ENCODE measurements around the gene SLC34A1.
"Not testable (repeated sequence)": the region's sequence is repeated elsewhere in the genome, so short reads cannot be mapped to it uniquely, and the experiment has no call there.

The SLC34A1 gene

GRCh38 chr5:177412603-177413233 lies 28.5 kb downstream of the SLC34A1 start:
- DNase-seq = no peak

GRCh38 chr5:177414481-177414880 lies 30.2 kb downstream of the SLC34A1 start:
- no peak for DNase-seq

- not testable (repeated sequence) for DNase-seq
Measured at GRCh38 chr5:177417081-177417480, 32.8 kb downstream of the SLC34A1 start.

- no peak for DNase-seq
Measured at GRCh38 chr5:177419046-177419445, 34.8 kb downstream of the SLC34A1 start.

- not testable (repeated sequence) for DNase-seq
Measured at GRCh38 chr5:177420472-177420871, 36.2 kb downstream of the SLC34A1 start.

- no peak for DNase-seq
Measured at GRCh38 chr5:177421062-177421798, 37.0 kb downstream of the SLC34A1 start.

- DNase-seq = no peak
Measured at GRCh38 chr5:177423671-177424070, 39.4 kb downstream of the SLC34A1 start.

- DNase-seq = peak in 1 of 3 experiments; percentile 56
Measured at GRCh38 chr5:177425196-177425800, 41.1 kb downstream of the SLC34A1 start.

GRCh38 chr5:177425801-177426565 lies 41.7 kb downstream of the SLC34A1 start:
- peak; percentile 98 to 100 (median 100) for DNase-seq

GRCh38 chr5:177426566-177427210 lies 42.5 kb downstream of the SLC34A1 start, which contains the start of gene GRK6:
Gene GRK6, plus strand, starts transcription at chr5:177426676. Its CDS starts 170 bp downstream, at chr5:177426846.
- DNase-seq = peak in 2 of 3 experiments; percentile 59 to 61

GRCh38 chr5:177427211-177427822 lies 43.1 kb downstream of the SLC34A1 start:
- peak in 1 of 3 experiments; percentile 38 for DNase-seq

- DNase-seq = no peak
Measured at GRCh38 chr5:177427919-177428573, 43.8 kb downstream of the SLC34A1 start.

GRCh38 chr5:177428574-177429217 lies 44.5 kb downstream of the SLC34A1 start:
- DNase-seq = no peak

GRCh38 chr5:177429248-177430040 lies 45.2 kb downstream of the SLC34A1 start:
- DNase-seq = no peak

- no peak for DNase-seq
Measured at GRCh38 chr5:177430140-177430951, 46.1 kb downstream of the SLC34A1 start.

- DNase-seq = no peak
Measured at GRCh38 chr5:177430972-177431316, 46.7 kb downstream of the SLC34A1 start.

GRCh38 chr5:177431317-177432142 lies 47.3 kb downstream of the SLC34A1 start:
- DNase-seq = no peak

GRCh38 chr5:177432143-177432838 lies 48.1 kb downstream of the SLC34A1 start:
- DNase-seq = no peak

Data from NCI-H1417 (cell line).